Keratinocyte (primary cell): ENCODE data around the gene CNDP2. TPM values are rescaled to one million over a fixed set of nuclear protein-coding genes. Genes with fewer than 3 reads are reported as not detected.
"Not testable (repeated sequence)": the region's sequence is repeated elsewhere in the genome, so short reads cannot be mapped to it uniquely, and the experiment has no call there.

Experiments used
- DNase-seq: peaks from one replicate; pipeline ENCODE4 v3.0.0-alpha.2; 2011; ENCODE audit warnings: low read depth, missing footprints, low spot score
- FAIRE-seq: peaks from 2 replicates; lab custom pipeline; 2011; peaks lifted over from hg19 to GRCh38; lab: Jason Lieb, UNC
- H2AFZ ChIP-seq: 2 replicates; pipeline ENCODE4 v1.6.0; 2012; ENCODE audit warnings: low read length, control low read depth, inconsistent platforms; ENCODE audit not compliant: control insufficient read depth
- H3K27ac ChIP-seq: 2 replicates; pipeline ENCODE4 v1.5.1; 2011; ENCODE audit warnings: low read length; ENCODE audit not compliant: control insufficient read depth, insufficient read depth
- H3K27me3 ChIP-seq: 3 replicates; pipeline ENCODE4 v1.6.0; 2011; ENCODE audit warnings: low read length; ENCODE audit not compliant: control insufficient read depth, insufficient read depth; ENCODE audit errors: extremely low read depth
- H3K36me3 ChIP-seq, 2 experiments: 2 replicates in 1 of 2; 3 replicates in 1 of 2; pipeline ENCODE4 v1.5.1; 2011; ENCODE audit warnings: low read length in 2 of 2, mild to moderate bottlenecking in 1 of 2; ENCODE audit not compliant: control insufficient read depth in 2 of 2, insufficient read depth in 2 of 2; ENCODE audit errors: extremely low read depth in 1 of 2
- H3K4me1 ChIP-seq: 3 replicates; pipeline ENCODE4 v1.5.1; 2011; ENCODE audit warnings: low read length; ENCODE audit not compliant: control insufficient read depth, insufficient read depth; ENCODE audit errors: extremely low read depth
- H3K4me2 ChIP-seq: 3 replicates; pipeline ENCODE4 v1.6.0; 2011; ENCODE audit warnings: low read depth, low read length; ENCODE audit not compliant: control insufficient read depth, insufficient read depth; ENCODE audit errors: extremely low read depth
- H3K4me3 ChIP-seq, 3 experiments: fragments of 200-600 bp in 1 of 3; sonication (generic) in 1 of 3; 2 replicates in 2 of 3; 3 replicates in 1 of 3; pipeline ENCODE4 v1.5.1; 2011 to 2016; ENCODE audit warnings: low read length in 3 of 3, mild to moderate bottlenecking in 3 of 3, control low read depth in 2 of 3, inconsistent platforms in 1 of 3, low read depth in 1 of 3, mixed read lengths in 1 of 3, mixed run types in 1 of 3, moderate library complexity in 1 of 3; ENCODE audit not compliant: control insufficient read depth in 2 of 3, insufficient read depth in 2 of 3; ENCODE audit errors: extremely low read depth in 1 of 3
- H3K79me2 ChIP-seq: 2 replicates; pipeline ENCODE4 v1.6.0; 2012; ENCODE audit warnings: low read length; ENCODE audit not compliant: control insufficient read depth, insufficient read depth
- H3K9ac ChIP-seq: 3 replicates; pipeline ENCODE4 v1.6.0; 2011; ENCODE audit warnings: low read length; ENCODE audit not compliant: control insufficient read depth, insufficient read depth; ENCODE audit errors: extremely low read depth
- H3K9me1 ChIP-seq: 3 replicates; pipeline ENCODE4 v1.6.0; 2011; ENCODE audit warnings: low read length; ENCODE audit not compliant: control insufficient read depth, insufficient read depth; ENCODE audit errors: extremely low read depth
- H3K9me3 ChIP-seq: 2 replicates; pipeline ENCODE4 v1.5.1; 2012; ENCODE audit warnings: low read depth, low read length; ENCODE audit not compliant: control insufficient read depth
- H4K20me1 ChIP-seq: 3 replicates; pipeline ENCODE4 v1.6.0; 2011; ENCODE audit warnings: low read length; ENCODE audit not compliant: control insufficient read depth, insufficient read depth; ENCODE audit errors: extremely low read depth
- CTCF ChIP-seq, 3 experiments: IDR thresholded peaks in 1 of 3; conservative IDR thresholded peaks in 1 of 3; optimal IDR thresholded peaks in 1 of 3; 2 replicates in 2 of 3; 3 replicates in 1 of 3; pipeline versions ENCODE3 to v1.5.1; 2011; ENCODE audit warnings: low read length in 3 of 3, mild to moderate bottlenecking in 3 of 3, moderate library complexity in 2 of 3, control low read depth in 1 of 3, inconsistent platforms in 1 of 3; ENCODE audit not compliant: insufficient read depth in 2 of 3; ENCODE audit errors: extremely low read depth in 1 of 3
- EZH2 ChIP-seq: IDR thresholded peaks from one replicate; pipeline ENCODE4 v1.6.1; 2012; ENCODE audit warnings: inconsistent platforms, mild to moderate bottlenecking, low read length, moderate library complexity
- dilution Hi-C: fragments of 300-500 bp; cut with MboI; formaldehyde crosslinking; loops from one replicate; pipeline ENCODE4 v1.7.0; 2020; ENCODE audit warnings: low sequenced_read_pairs; ENCODE audit not compliant: extremely low pct_ligation_motif_present
- polyA plus RNA-seq, 5 experiments: library from polyadenylated mRNA; depleted of rRNA in 3 of 5; stranded (reverse) in 3 of 5; stranded (forward) in 1 of 5; unstranded in 1 of 5; fragments of >200 nt; gene quantifications; 1 replicate in 1 of 5; 2 replicates in 3 of 5; 3 replicates in 1 of 5; pipeline versions ENCODE4 v1.2.1 to v1.2.3, GENCODE V29; 2011 to 2012; ENCODE audit warnings: missing spikeins in 2 of 5, low read depth in 1 of 5, low replicate concordance in 1 of 5

Gene CNDP2
- polyA plus RNA-seq, 1 donor (not counting 4 experiments of a cell fraction or from before 2014, with no cell fraction given) = 126 TPM

GRCh38 chr18:74499633-74500032 is 3.5 kb downstream of the CNDP2 start:
- peaks cover 13% of the 10 kb centered on the region in 2 experiments for H3K36me3 ChIP-seq
- peak overlapping the region; percentile 66 for H3K27ac ChIP-seq
- TF ChIP-seq EZH2 (no peak), CTCF (optimal IDR thresholded peaks at IDR 0.05 in 1 of 3, IDR thresholded peaks at IDR 0.05 in 1 of 3, conservative IDR thresholded peaks at IDR 0.05 in 1 of 3; ENCODE audit: extremely low read depth in 1 of 3, insufficient read depth in 2 of 3, low read length in 3 of 3) (no peak)
- peak; percentile 26 for DNase-seq
- H3K4me1 ChIP-seq = peaks cover 31% of the 10 kb centered on the region
- H3K4me3 ChIP-seq = peak overlapping the region; percentile 33 to 75 (median 40)
- peak; percentile 71 for FAIRE-seq
- H3K9me3 ChIP-seq = no peaks in the 10 kb centered on the region
- H3K4me2 ChIP-seq = peak overlapping the region; percentile 87
- no peaks in the 10 kb centered on the region for H3K27me3 ChIP-seq
- dilution Hi-C loops = no loop called here
- peak overlapping the region; percentile 56 for H2AFZ ChIP-seq
- peak overlapping the region; percentile 61 for H3K9ac ChIP-seq
- H3K79me2 ChIP-seq = peaks cover 55% of the 10 kb centered on the region
- H3K9me1 ChIP-seq = no peaks in the 10 kb centered on the region
- H4K20me1 ChIP-seq = no peaks in the 10 kb centered on the region

GRCh38 chr18:74500372-74500771 is 4.2 kb downstream of the CNDP2 start:
- dilution Hi-C loops = no loop called here
- H3K27ac ChIP-seq = no peak overlapping the region

GRCh38 chr18:74500774-74501173 is 4.6 kb downstream of the CNDP2 start:
- H3K9me3 ChIP-seq, H3K27me3 ChIP-seq, FAIRE-seq, H2AFZ ChIP-seq, DNase-seq, H3K9me1 ChIP-seq, H3K27ac ChIP-seq, H4K20me1 ChIP-seq, dilution Hi-C loops: not testable (repeated sequence)
- peak overlapping the region; percentile 7 for H3K9ac ChIP-seq
- peak overlapping the region in 1 of 3 experiments; percentile 6 for H3K4me3 ChIP-seq
- H3K4me1 ChIP-seq = peaks cover 31% of the 10 kb centered on the region
- peaks cover 60% of the 10 kb centered on the region for H3K79me2 ChIP-seq
- peak overlapping the region; percentile 10 for H3K4me2 ChIP-seq
- peaks cover 15 to 16% of the 10 kb centered on the region in 2 experiments for H3K36me3 ChIP-seq

More at GRCh38 chr18:74500372-74500771, 4.2 kb downstream of the CNDP2 start:
- Histone ChIP-seq H4K20me1 (no peaks in the 10 kb centered on the region), H3K4me2 (peak overlapping the region; percentile 10), H3K27me3 (no peaks in the 10 kb centered on the region), H3K9me3 (no peaks in the 10 kb centered on the region), H2AFZ (no peak overlapping the region), H3K79me2 (peaks cover 57% of the 10 kb centered on the region), H3K4me1 (peaks cover 31% of the 10 kb centered on the region), H3K4me3 (peak overlapping the region in 1 of 3 experiments; percentile 75), H3K36me3 (peaks cover 15 to 16% of the 10 kb centered on the region in 2 experiments), H3K9ac (peak overlapping the region; percentile 7), H3K9me1 (no peaks in the 10 kb centered on the region)
- TF ChIP-seq EZH2 = no peak
- no peak for TF ChIP-seq CTCF (optimal IDR thresholded peaks at IDR 0.05 in 1 of 3, IDR thresholded peaks at IDR 0.05 in 1 of 3, conservative IDR thresholded peaks at IDR 0.05 in 1 of 3; ENCODE audit: extremely low read depth in 1 of 3, insufficient read depth in 2 of 3, low read length in 3 of 3)
- FAIRE-seq (no peak), DNase-seq (no peak)
